ENCODE measurements around the gene GLI3.

The GLI3 gene

GRCh38 chr7:42137431-42137830 lies 99.6 kb downstream of the GLI3 start:
- no peak for DNase-seq

GRCh38 chr7:42135728-42136127 lies 101.3 kb downstream of the GLI3 start:
- DNase-seq, result no peak

GRCh38 chr7:42134276-42134876 lies 102.6 kb downstream of the GLI3 start:
- no peak for DNase-seq

- no peak for DNase-seq
Measured at GRCh38 chr7:42133321-42133720, 103.7 kb downstream of the GLI3 start.

GRCh38 chr7:42128703-42129102 lies 108.3 kb downstream of the GLI3 start:
- DNase-seq, result no peak

GRCh38 chr7:42127232-42127622 lies 109.8 kb downstream of the GLI3 start:
- DNase-seq, result no peak

GRCh38 chr7:42126475-42127231 lies 110.4 kb downstream of the GLI3 start:
- no peak for DNase-seq

GRCh38 chr7:42125321-42125720 lies 111.7 kb downstream of the GLI3 start:
- DNase-seq, result no peak

GRCh38 chr7:42123716-42124115 lies 113.3 kb downstream of the GLI3 start:
- no peak for DNase-seq

GRCh38 chr7:42120191-42120590 lies 116.8 kb downstream of the GLI3 start:
- DNase-seq, result no peak

- DNase-seq, result no peak
Measured at GRCh38 chr7:42117201-42117600, 119.8 kb downstream of the GLI3 start.

- no peak for DNase-seq
Measured at GRCh38 chr7:42115795-42116194, 121.2 kb downstream of the GLI3 start.

- no peak for DNase-seq
Measured at GRCh38 chr7:42110333-42110732, 126.7 kb downstream of the GLI3 start.

GRCh38 chr7:42108803-42109528 lies 128.0 kb downstream of the GLI3 start:
- no peak for DNase-seq

GRCh38 chr7:42107484-42108240 lies 129.3 kb downstream of the GLI3 start:
- DNase-seq, result no peak

- DNase-seq, result no peak
Measured at GRCh38 chr7:42106562-42106961, 130.4 kb downstream of the GLI3 start.

- no peak for DNase-seq
Measured at GRCh38 chr7:42105554-42106358, 131.3 kb downstream of the GLI3 start.

GRCh38 chr7:42104694-42105093 lies 132.3 kb downstream of the GLI3 start:
- DNase-seq, result no peak

- no peak for DNase-seq
Measured at GRCh38 chr7:42104231-42104630, 132.8 kb downstream of the GLI3 start.

- DNase-seq, result no peak
Measured at GRCh38 chr7:42103456-42103855, 133.6 kb downstream of the GLI3 start.

- DNase-seq, result no peak
Measured at GRCh38 chr7:42103020-42103419, 134.0 kb downstream of the GLI3 start.

GRCh38 chr7:42102301-42102700 lies 134.7 kb downstream of the GLI3 start:
- no peak for DNase-seq

GRCh38 chr7:42100156-42100508 lies 136.9 kb downstream of the GLI3 start:
- no peak for DNase-seq

Measured in NCI-H2029 treated with DMSO at 0.1 percent for 48 hours (cell line).